K562 (cell line): ENCODE results near the gene FES. TPM values are rescaled to one million over a fixed set of nuclear protein-coding genes. Genes with fewer than 3 reads are reported as not detected.

Source experiments
- ATAC-seq: fragments of 200-7000 bp; cut with Tn5 transposase; 3 replicates; pipeline ENCODE4 v1.9.1; 2020; ENCODE audit warnings: moderate library complexity
- BruUV-seq: library from RNA; stranded (reverse); fragments of 400-500 nt; replicated peaks from 2 replicates; lab custom pipeline; 2021; lab: Mats Ljungman, UMichigan
- CTCF ChIA-PET: fragments of 300-600 bp; formaldehyde crosslinking; extraction: SDS; loops from one replicate; lab custom pipeline; 2021; ENCODE audit warnings: low intra/inter-chr PET ratio; lab: Yijun Ruan, JAX
- POLR2A ChIA-PET: fragments of 300-600, 350-650 bp; sonication (Branson Sonifier 250); formaldehyde crosslinking; extraction: SDS; loops from one replicate; lab custom pipeline; 2021; ENCODE audit warnings: antibody characterized with exemption, inconsistent platforms; lab: Yijun Ruan, JAX
- DNase-seq, 4 experiments: peaks; one replicate each; pipeline versions ENCODE4 v3.0.0 to v3.0.0-alpha.2; 2011 to 2018; ENCODE audit warnings: low spot score in 3 of 4, mixed read lengths in 3 of 4; ENCODE audit errors: extremely low read depth in 1 of 4
- FAIRE-seq: peaks from 2 replicates; lab custom pipeline; 2011; peaks lifted over from hg19 to GRCh38; lab: Jason Lieb, UNC
- H2AFZ ChIP-seq: 2 replicates; pipeline ENCODE4 v1.6.0; 2011; ENCODE audit warnings: low read depth, low read length, control low read depth, inconsistent platforms
- H3K27ac ChIP-seq: fragments of 200-600 bp; 3 replicates; pipeline ENCODE4 v1.8.0; 2011; ENCODE audit warnings: low read depth, mild to moderate bottlenecking, control low read depth, inconsistent platforms, low read length, moderate library complexity, mixed read lengths; ENCODE audit errors: extremely low read depth
- H3K27me3 ChIP-seq, 2 experiments: fragments of 300-600 bp in 1 of 2; 2 replicates in 1 of 2; 3 replicates in 1 of 2; pipeline versions ENCODE4 v1.6.0 to v1.8.0; 2011; ENCODE audit warnings: inconsistent platforms in 2 of 2, low read length in 2 of 2, mild to moderate bottlenecking in 1 of 2, mixed read lengths in 1 of 2, moderate library complexity in 1 of 2; ENCODE audit not compliant: control insufficient read depth in 2 of 2, insufficient read depth in 2 of 2
- H3K36me3 ChIP-seq: fragments of 300-600 bp; 3 replicates; pipeline ENCODE4 v1.8.0; 2011; ENCODE audit warnings: mild to moderate bottlenecking, low read length, inconsistent platforms; ENCODE audit not compliant: control insufficient read depth, insufficient read depth
- H3K4me1 ChIP-seq, 2 experiments: fragments of 200-600 bp in 1 of 2; replicated peaks in 1 of 2; 2 replicates in 1 of 2; 3 replicates in 1 of 2; pipeline versions ENCODE4 v1.5.1 to v1.8.0; 2011; ENCODE audit warnings: inconsistent platforms in 2 of 2, low read length in 2 of 2, mild to moderate bottlenecking in 1 of 2, mixed read lengths in 1 of 2, moderate library complexity in 1 of 2; ENCODE audit not compliant: control insufficient read depth in 2 of 2, insufficient read depth in 2 of 2
- H3K4me2 ChIP-seq: 2 replicates; pipeline ENCODE4 v1.6.1; 2011; ENCODE audit warnings: low read length, control low read depth, inconsistent platforms, mixed read lengths; ENCODE audit not compliant: insufficient read depth
- H3K4me3 ChIP-seq: fragments of 200-600 bp; sonication (generic), shearing (Covaris generic); 2 replicates; pipeline ENCODE4 v1.5.1; 2016; ENCODE audit warnings: control low read depth, inconsistent platforms
- H3K79me2 ChIP-seq: fragments of 200-600 bp; 3 replicates; pipeline ENCODE4 v1.8.0; 2011; ENCODE audit warnings: low read length, inconsistent platforms; ENCODE audit not compliant: control insufficient read depth, insufficient read depth
- H3K9ac ChIP-seq, 2 experiments: 2 replicates each; pipeline versions ENCODE4 v1.6.0 to v1.6.1; 2011; ENCODE audit warnings: low read depth in 2 of 2, low read length in 2 of 2, control low read depth in 1 of 2, inconsistent platforms in 1 of 2, mild to moderate bottlenecking in 1 of 2, mixed read lengths in 1 of 2; ENCODE audit not compliant: insufficient read depth in 1 of 2
- H3K9me1 ChIP-seq: one replicate; pipeline ENCODE4 v1.6.0; 2011; ENCODE audit warnings: inconsistent platforms, mild to moderate bottlenecking, low read length, moderate library complexity; ENCODE audit not compliant: control insufficient read depth, insufficient read depth
- H3K9me3 ChIP-seq: replicated peaks from 2 replicates; pipeline ENCODE4 v1.5.1; 2011; ENCODE audit warnings: low read depth, low read length, inconsistent platforms; ENCODE audit not compliant: control insufficient read depth, insufficient read depth
- H4K20me1 ChIP-seq: replicated peaks from 2 replicates; pipeline ENCODE4 v1.6.1; 2011; ENCODE audit warnings: low read length, inconsistent platforms, mixed read lengths; ENCODE audit not compliant: control insufficient read depth, insufficient read depth
- BMI1 ChIP-seq: fragments of 150-350 bp; IDR thresholded peaks from 2 replicates; pipeline ENCODE4 v1.6.1; 2014; ENCODE audit warnings: low read length
- FOXO4 ChIP-seq: fragments of 450-650 bp; formaldehyde crosslinking; IDR thresholded peaks from 2 replicates; pipeline ENCODE4 v1.4.0; 2020; ENCODE audit warnings: mild to moderate bottlenecking, moderate library complexity
- HIVEP1 ChIP-seq: fragments of 250-450 bp; sonication (Bioruptor Pico); IDR thresholded peaks from 2 replicates; pipeline ENCODE4 v1.4.0; 2020; ENCODE audit warnings: mild to moderate bottlenecking
- HOMEZ ChIP-seq: fragments of 250-450 bp; sonication (Bioruptor Pico); IDR thresholded peaks from 2 replicates; pipeline ENCODE4 v1.4.0; 2020; ENCODE audit warnings: mild to moderate bottlenecking, moderate library complexity
- NELFE ChIP-seq: IDR thresholded peaks from 2 replicates; pipeline ENCODE4 v1.6.1; 2011; ENCODE audit warnings: mild to moderate bottlenecking; ENCODE audit not compliant: insufficient read depth, insufficient read length
- SETDB1 ChIP-seq: IDR thresholded peaks from one replicate; pipeline ENCODE4 v1.6.1; 2012; ENCODE audit warnings: low read length, control low read depth, inconsistent platforms
- SLC30A9 ChIP-seq: fragments of 250-450 bp; sonication (Bioruptor Pico); IDR thresholded peaks from 2 replicates; pipeline ENCODE4 v1.8.0; 2022; ENCODE audit warnings: mild to moderate bottlenecking, moderate library complexity
- SOX6 ChIP-seq: fragments of 450-650 bp; IDR thresholded peaks from 2 replicates; pipeline ENCODE4 v1.6.1; 2014; ENCODE audit warnings: mild to moderate bottlenecking
- ZBTB11 ChIP-seq, 3 experiments: fragments of 200-800 bp in 1 of 3; fragments of 250-450 bp in 1 of 3; fragments of 450-650 bp in 1 of 3; sonication (Bioruptor Pico) in 1 of 3; sonication (Bioruptor generic) in 1 of 3; formaldehyde crosslinking in 1 of 3; IDR thresholded peaks; 2 replicates each; pipeline versions ENCODE4 v1.6.1 to v1.8.0; 2016 to 2022; ENCODE audit warnings: mild to moderate bottlenecking in 2 of 3, missing genetic modification characterization in 2 of 3, missing compliant biosample characterization in 1 of 3, moderate library complexity in 1 of 3
- ZNF146 ChIP-seq: IDR thresholded peaks from one replicate; pipeline ENCODE4 v1.6.1; 2018; ENCODE audit warnings: missing compliant biosample characterization; ENCODE audit not compliant: unreplicated experiment
- ZNF347 ChIP-seq: fragments of 450-650 bp; formaldehyde crosslinking; IDR thresholded peaks from 2 replicates; pipeline ENCODE4 v1.4.0; 2020; ENCODE audit warnings: low read depth, mild to moderate bottlenecking, moderate library complexity
- ZNF655 ChIP-seq: fragments of 250-450 bp; sonication (Bioruptor Pico); IDR thresholded peaks from 2 replicates; pipeline ENCODE4 v1.5.0; 2021
- WGBS: fragments of 100-300 bp; shearing (Covaris generic); methylation state at CpG from one replicate; pipeline ENCODE4 v1.1.6; 2016; ENCODE audit warnings: low coverage, mixed read lengths; ENCODE audit not compliant: insufficient coverage; ENCODE audit errors: missing lambda C conversion rate; 5-methylcytosine and 5-hydroxymethylcytosine counted together
- in situ Hi-C: fragments of 300-500 bp; cut with MboI; formaldehyde crosslinking; loops from 4 replicates; pipeline ENCODE4 v1.15.0; 2018; ENCODE audit warnings: inconsistent platforms, mixed read lengths
- intact Hi-C: fragments of 100-400 bp; cut with micrococcal nuclease; formaldehyde crosslinking; loops from 2 replicates; pipeline ENCODE4 v1.14.2; 2022
- polyA plus RNA-seq, 8 experiments: library from polyadenylated mRNA; depleted of rRNA in 4 of 8; stranded (reverse) in 5 of 8; unstranded in 3 of 8; fragments of >200 nt; fragmentation: Nextera tagmentation in 2 of 8; fragmentation: Illumina TruSeq in 1 of 8; extraction: Ambion mirVana in 2 of 8; extraction: Trizol in 1 of 8; gene quantifications; 2 replicates each; pipeline versions ENCODE4 v1.2.1 to v1.2.3, GENCODE V29; 2011 to 2014; ENCODE audit warnings: inconsistent platforms in 1 of 8, missing spikeins in 1 of 8
- total RNA-seq, 7 experiments: library from RNA; depleted of rRNA in 6 of 7; stranded (reverse); fragments of >200 nt in 6 of 7; fragmentation: Illumina TruSeq in 2 of 7; extraction: Trizol in 2 of 7; gene quantifications; 2 replicates each; pipeline versions ENCODE4 v1.2.1 to v1.2.3, GENCODE V29; 2011 to 2021; ENCODE audit warnings: low replicate concordance in 1 of 7

The FES gene
- total and polyA plus RNA-seq, 9 of the 15 experiments (the other 6 are each of a cell fraction or from before 2014, with no cell fraction given): 0.38 to 2.6 (median 0.82) TPM

DNA sequence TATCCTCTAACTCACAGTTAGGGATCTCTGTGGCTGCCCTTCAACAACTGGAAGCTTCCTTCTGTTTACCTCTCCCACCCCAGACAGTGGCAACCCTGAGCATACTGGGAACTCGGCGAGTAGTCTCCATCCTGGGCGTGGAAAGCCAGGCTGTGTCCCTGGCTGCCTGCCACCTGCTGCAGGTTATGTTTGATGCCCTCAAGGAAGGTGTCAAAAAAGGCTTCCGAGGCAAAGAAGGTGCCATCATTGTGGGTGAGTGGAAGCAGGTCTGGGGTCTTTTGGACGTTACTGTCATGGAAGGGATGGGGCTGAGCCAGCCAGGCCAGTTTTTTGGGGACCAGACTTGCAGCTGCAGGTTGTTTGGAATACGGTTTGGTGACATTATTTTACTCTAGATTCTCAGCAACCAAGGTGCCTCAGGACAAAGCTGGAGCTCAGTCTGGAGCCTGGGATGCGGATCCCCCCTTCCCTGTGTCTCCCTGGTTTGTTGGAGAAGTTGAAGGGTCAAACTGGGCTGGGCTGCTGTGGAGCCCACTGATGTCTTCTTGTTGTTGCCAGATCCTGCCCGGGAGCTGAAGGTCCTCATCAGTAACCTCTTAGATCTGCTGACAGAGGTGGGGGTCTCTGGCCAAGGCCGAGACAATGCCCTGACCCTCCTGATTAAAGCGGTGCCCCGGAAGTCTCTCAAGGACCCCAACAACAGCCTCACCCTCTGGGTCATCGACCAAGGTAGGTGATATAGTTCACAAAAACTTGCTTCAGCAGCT, 58.2 kb downstream of the FES start (continued):
- TF ChIP-seq FOXO4 (no peak), HIVEP1 (CRISPR knock-in tag) (no peak)
- TF ChIP-seq, all 486 proteins: peak for 0

DNA sequence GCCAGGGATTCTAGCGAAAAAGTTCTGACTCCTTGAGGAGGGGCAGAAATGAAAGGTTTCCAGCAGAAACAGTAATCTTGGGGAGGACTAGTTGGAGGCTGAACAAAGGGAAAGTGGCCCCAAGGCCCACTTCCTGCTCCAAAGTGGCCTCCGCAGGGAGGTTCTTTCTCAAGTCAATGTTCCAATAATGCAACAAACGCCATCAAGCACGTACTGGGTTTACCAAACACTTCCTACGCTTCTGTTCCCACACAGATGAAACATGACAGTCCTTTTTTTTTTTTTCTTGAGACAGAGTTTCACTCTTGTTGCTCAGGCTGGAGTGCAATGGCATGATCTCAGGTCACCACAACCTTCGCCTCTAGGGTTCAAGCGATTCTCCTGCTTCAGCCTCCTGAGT, 60.8 kb downstream of the FES start:
- Histone ChIP-seq H3K27me3 (no peaks in the 10 kb centered on the region), H3K4me3 (no peak overlapping the region), H3K4me1 (peaks cover 13 to 29% of the 10 kb centered on the region in 2 experiments; a peak in 4 of 5 replicates), H3K9ac (no peak overlapping the region), H3K9me1 (peaks cover 3% of the 10 kb centered on the region), H3K27ac (no peak overlapping the region), H3K36me3 (peaks cover 86% of the 10 kb centered on the region; the same call in 2 of the 3 replicates), H4K20me1 (0 out of 2 replicates have a peak, but pooled peaks cover 5% of the 10 kb centered on the region), H2AFZ (no peak overlapping the region), H3K9me3 (no peaks in the 10 kb centered on the region), H3K79me2 (no peaks in the 10 kb centered on the region), H3K4me2 (no peak overlapping the region)
- ChIA-PET POLR2A (interaction anchor here (1.1 to 3.0 kb wide), 4 partner anchors 9 to 10 kb away, joined by 3 to 20 read pairs (median 8); partner anchors contain the start of genes RCCD1 and UNC45A), CTCF (no interaction called here)
- no peak for ATAC-seq
- intact Hi-C loops (loop anchor here (5.0 kb wide), 1 partner anchor 87 kb away; no protein-coding TSS in a partner anchor), in situ Hi-C loops (no loop called here)
- no peak for DNase-seq
- no peak for FAIRE-seq
- no TSS peak for BruUV-seq
- WGBS: 100% methylated on average over 7 of the region's 7 CpGs
- TF ChIP-seq HOMEZ (CRISPR knock-in tag) (no peak), ZNF347 (CRISPR knock-in tag) (no peak), SETDB1 (no peak), ZBTB11 (CRISPR knock-in tag; IDR thresholded peaks at IDR 0.05) (no peak), ZNF655 (CRISPR knock-in tag) (no peak), BMI1 (no peak), ZNF146 (no peak), NELFE (no peak), SOX6 (no peak), SLC30A9 (no peak)
